Activated T-helper 1 cell treated with anti-CD3 and anti-CD28 coated beads, Interleukin-2, amount 50 U/mL, for 16 hours (primary cell): ENCODE measurements around the gene PGC.

ENCODE experiments used
- DNase-seq, 2 donors: peaks; one replicate each; pipeline ENCODE4 v3.0.0-alpha.2; 2020; ENCODE audit warnings: low read depth in 1 of 2, low spot score in 1 of 2

The PGC gene

DNA sequence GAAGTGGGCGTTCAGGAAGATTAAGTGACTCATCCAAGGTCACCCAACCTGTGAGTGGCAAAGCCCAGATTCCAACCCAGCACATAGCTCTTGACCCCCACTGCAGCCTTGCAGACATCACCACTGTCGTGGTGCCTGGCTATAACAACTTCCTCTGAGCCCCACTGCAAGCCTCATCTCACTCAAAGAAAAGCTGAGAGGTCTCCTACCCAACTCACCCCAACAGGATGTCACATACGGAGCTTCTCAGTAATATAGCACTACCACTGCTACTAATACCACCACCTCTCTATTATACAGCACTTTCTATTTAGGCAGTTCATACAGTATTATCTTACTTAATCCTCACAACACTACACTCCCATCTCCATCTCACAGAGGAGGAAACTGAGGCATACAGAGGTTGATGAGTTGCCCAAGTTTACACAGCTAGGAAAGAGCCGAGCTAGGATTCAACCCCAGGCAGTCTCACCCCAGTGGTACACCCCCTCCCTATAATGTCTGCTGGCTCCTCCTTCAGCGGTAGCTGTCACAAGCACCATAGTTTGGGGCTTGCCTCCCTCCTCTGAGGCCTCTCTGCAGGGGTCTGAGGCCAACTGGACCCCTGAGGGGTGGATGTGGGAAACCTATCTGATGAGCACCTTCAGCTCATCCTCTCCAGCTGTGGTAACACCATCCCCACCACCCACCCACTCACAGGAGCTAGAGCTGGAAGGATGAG, 31.2 kb downstream of the PGC start:
- DNase-seq: no peak

DNA sequence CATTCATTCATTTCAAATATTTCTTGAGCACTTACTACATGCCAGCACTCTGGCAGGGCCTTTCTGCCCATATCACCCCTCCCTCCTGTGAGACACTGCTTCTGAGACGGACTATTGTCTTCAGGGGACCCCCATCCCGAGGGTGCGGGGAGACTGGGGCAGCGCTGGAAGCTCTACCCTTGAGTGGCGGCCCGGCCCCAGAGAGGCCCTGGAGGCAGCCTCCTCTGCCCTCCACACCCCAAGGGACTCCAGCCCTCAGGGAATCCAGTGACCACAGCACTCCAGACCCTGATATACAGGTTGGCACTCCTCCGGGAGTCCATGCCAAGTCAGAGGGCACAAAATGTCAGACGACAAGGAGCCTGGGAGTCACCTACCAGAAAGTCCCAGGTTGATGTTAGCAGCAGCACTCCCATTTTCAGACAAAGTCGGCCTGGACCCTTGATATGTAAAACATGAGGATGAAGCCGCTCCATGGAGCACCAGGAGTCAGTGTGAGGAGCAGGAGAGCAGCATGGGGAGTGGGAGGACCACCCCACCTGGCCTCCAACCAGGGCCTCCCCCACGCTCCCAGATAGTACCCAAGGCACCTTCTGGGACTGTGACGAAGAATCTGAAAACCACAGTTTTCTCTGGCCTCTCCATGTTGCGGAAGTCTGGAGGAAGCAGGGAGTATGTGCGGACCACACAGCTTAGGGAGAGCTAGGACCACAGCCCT, 32.5 kb downstream of the PGC start:
- DNase-seq: no peak

DNA sequence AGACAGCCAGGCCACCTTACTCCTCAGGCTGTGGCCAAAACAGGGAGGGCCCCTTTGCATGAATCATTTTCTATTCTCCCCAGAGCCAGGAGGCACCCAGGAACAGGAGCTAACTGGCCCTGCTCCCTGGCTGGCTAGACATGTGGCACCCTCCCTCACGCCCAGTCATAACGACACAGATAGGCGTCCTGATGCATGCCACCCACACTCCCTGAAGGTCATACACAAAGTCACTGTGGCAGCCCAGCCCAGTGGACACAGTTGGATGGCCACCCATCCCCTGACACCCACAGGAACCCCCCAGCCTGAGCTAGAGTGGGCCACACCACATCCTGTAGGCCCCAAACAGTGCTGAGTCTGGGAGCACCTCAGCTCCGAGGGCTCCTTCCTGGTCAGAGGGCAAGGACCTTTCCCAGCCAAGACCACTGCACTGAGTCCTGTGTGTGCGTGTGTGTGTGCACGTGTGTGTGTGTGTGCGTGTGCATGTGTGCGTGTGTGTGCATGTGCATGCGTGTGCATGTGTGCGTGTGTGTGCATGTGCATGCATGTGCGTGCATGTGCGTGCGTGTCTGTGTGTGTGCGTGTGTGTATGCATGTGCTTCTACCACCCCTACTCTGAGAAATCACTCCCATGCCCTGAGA, 33.4 kb downstream of the PGC start:
- DNase-seq: no peak

DNA sequence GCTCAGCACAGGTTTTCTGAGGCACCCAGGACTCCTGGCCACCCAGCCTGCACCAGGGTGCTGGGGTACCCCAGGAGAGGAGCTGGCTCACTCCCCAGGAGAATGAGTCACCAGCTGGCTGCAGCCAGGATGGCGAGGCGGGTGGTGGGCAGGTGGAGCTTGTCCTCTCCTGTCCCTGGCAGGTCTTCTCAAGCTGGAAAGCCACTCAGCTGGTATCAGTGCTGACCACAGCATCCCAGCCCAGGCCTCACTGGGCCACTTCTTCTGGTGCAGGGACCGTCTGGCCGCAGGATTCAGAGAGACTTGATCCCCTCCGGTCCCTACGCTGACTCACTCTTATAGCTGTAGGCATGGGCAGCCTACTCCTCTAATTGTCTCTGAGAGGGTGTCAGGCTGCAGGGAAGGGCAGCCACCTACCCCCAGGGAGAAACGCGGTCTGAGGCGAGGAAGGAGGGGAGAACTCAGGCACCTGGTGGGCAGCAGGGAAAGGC, 34.0 kb downstream of the PGC start:
- DNase-seq: no peak

DNA sequence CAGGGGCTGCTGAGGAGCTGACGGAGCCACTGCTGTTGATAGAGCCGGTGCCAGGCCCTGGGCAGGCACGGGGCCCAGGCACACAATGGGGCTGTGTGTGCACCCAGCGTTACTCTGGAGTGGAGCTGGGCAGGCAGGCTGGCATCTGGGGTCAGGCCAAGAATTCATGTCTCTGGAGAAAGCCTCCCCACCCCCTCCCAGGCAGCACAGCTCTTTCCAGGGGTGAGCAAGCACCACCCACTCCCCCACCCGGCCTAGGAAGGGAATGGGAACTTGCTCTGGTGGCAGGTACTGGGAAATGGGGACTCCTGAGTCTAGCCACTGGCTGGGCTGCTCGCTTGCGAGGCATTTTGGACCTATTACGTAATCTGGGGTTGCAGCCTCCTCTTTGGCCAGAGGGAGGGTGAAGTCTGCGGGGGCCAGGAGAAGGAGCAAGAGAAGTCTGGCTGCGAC, 34.5 kb downstream of the PGC start:
- no peak for DNase-seq

DNA sequence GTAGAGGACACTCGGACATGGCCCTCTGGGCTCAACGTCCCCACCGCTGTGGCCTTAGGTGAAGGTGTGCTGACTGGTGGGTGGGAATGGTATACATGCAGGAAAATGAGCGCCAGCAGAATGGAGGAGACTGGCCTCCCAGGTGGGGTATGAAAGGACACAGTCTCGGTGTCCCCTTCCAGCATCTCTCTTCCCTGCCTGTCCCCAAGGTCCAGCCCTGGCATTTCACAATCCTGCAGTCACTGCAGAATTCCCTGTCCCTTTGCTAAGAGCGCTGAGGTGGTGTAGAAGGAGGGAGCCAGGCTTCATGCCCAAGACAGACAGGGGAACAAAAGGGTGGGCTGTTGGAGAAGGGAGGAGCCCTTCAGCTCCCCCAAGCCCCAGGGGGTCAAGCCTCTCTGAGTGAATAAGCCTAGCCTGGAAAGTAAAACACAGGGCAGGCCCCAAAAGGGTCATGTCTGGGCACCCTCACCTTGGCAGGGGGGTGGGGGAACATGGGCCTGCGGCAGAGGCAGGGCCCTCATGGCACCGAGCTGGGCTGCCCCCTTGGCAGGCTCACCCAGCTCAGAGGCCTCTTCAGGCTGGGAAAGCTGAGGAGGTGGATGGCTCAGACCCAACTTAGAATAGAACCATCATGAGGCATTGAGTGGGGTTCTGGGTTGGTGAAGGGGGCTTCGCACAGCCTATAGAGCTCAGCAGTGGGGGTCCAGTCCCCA, 35.7 kb downstream of the PGC start:
- DNase-seq: no peak

DNA sequence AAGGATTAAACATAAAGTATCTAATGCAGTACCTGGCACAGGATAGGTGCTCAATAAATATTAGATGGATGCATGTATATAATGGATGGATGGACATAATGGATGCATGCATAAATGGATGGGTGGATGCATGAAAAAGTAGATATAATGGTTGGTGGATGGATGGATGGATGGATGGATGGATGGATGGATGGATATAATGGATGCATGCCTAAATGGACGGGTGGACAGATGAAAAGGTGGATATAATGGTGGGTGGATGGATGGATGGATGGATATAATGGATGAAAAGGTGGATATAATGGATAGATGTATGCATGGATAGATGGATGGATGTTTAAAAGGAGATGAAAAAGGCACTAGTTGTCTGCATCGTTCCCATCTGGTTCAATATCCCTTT, 37.8 kb downstream of the PGC start:
- DNase-seq: no peak

DNA sequence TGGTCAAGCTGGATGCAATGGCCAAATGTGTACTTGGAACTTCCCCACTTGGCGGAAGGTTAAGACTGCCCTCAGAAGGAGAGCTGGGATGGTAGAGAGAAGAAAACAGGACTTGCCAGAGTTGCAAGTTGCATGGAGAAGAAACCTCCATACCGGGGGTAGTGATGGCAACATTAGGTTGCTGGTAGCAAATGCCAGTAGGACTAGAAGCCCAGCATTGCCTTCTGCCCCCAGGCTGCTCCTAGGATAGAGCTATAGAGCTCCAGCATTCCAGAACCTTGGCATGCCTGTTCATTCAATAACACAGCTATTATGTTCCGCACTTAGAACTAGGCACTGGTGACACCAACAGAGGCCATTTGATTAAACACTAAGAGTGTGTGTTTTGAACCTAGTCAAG, 38.3 kb downstream of the PGC start:
- DNase-seq: no peak

DNA sequence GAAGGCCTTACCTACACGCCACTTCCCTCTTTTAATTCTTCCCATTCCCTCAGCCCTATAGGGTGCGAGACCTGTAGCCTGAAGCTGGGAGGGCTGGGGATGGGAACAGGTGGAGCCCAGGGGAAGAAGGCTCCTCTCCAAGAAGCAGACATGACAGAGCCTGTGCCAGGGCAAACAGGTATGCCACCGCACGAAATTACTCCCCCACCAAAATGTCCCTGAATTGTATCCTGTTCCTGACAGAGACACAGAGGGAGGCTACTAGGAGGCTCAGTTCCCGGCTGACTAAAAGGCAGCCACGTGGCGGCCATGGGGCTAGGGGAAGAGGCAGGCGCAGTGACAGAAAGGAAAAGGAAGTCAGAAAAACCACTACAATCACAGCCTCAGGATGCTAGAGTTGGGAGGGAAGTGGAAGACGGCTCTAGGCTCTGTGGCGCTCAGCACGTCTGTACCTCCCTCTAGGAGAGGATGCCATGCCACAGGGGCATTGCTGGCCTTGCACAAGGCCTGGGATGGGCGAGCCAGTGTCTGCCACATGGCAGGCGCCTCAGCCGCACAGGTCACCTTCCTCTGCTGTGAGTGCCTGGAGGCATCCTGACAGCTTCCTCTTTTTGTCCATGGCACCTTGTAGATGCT, 39.5 kb downstream of the PGC start:
- DNase-seq: no peak

DNA sequence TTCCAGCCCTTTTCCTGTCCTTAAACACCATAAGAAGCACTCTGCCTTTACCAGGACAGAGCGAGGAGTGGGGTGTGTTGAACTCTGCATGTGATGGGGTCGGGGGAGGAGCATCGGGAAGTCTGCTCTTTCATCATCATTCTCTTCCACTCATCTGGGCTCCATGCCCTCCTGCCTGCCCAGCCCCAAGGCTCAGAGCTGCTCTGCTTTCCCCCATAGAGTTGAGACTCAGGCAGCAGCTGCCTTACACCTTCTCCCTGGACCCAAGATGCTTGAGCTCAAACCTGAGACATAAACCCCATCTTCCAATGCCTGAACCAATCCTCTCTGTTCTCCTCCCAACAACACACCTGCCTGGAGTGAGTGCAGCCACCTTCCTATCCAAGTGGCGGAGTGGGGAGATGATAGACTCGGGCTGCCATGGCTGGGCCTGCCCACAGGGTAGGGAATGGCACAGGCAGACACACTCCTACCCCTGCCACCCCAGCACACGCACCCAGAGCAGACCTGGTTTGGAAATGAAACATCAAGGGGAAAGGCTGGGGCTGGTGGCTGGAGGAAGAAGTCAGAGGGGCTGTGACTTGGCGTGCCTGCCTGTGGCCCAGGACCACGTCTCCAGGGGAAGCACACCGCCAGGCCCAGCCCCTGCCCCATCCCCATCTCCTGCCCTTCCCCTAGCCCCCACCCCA, 40.2 kb downstream of the PGC start:
- no peak for DNase-seq

DNA sequence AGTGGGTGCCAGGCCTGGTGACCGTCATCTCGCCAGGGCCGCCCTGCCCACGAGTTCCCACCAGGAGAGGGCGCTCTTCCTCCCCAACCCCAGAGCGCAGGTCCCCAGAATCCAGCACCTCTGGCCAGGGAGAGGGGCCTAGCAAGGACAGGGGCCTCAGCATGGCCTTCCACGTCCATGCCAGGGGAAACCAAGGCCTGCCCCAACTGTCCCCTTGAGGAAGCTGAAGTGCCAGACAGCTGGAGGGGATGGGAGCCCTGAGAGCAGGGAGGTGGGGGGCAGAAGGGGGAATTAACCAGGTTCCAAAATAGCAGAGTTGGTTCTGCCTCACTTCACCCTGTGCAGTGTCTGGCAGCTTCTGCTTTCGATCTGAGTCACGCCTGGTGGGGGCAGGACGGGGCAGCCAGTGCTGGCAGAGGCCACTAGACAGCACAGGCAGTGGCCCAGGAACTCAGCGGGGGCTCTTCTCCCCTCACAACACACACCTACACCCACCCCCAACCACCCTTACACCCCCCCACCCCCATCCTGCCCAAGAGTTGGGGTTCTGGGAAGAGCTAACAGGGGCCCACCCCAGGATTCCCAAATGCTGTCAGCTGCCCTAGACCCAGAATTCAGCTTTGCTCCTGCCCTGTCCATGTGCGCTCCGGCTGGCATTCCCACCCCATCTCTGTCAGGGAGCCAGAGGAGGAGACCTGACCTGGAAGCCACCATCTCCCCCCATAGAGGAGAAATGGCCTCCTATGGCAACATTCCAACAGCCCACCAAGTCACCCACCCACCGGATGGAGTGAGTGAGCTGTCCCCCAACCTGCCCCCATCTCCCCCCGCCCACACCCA, 41.0 kb downstream of the PGC start:
- DNase-seq: peak in 1 of 2 donors; percentile 44

DNA sequence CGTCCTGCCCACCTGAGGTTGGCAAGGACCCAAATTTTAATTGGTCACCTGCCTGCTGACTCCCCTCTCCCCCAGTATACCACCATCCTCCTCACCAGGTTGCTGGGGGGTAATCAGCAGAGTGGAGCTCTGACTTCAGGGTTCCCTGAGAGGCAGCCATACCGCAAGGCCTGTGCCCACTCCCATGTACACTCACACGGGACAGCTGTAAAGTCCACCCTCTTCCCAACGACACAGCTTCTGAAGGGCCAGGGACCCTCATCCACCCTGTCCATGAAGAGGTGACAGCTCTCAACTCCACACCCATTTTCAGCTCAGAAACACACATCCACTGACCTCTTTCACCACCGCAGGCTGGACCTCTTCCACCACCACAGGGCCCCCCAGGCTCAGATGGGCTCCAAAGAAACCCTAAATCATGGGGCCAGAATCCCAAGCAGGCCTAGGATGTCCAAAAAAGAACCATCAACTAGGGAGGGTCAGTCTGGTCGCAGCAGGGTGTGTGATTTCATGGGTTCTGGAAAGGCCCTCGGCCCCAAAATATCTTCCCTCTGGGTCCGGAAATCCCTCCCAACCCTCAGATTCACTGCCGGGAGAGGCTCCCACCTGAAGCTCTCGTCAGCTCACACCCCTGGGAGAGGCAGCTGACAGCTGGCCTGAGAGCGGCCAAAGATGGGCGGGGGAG, 41.7 kb downstream of the PGC start:
- DNase-seq: no peak

DNA sequence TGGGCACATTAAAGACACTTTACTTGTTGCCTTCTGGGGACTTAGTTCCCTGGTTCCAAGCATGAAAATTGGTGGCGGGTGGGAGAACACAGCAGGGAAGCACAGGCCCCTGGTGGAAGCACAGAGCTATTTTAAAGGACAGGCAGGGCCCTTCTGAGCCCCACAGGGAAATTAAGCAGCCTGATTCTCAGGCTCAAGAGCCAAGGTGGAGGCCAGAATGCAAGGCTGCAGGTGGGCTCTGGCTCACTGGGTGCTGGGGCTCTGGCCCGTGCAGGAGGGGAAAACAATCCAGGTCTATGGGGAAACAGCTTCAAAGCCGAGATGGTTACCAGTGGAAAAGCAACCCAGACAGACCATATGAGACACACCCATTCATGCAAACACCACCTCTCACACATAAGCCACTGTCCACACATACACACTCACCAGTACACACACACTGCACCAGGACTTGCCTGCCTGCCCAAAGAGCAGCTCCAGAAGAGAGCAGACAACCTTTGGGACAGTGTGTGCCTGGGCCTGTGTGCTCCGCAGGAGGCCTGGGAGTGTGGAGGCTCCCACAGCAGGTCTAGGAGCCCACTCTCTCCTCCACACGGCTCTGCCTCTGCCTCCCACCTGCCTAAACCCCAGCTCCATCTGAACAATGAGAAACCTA, 42.4 kb downstream of the PGC start:
- no peak for DNase-seq

DNA sequence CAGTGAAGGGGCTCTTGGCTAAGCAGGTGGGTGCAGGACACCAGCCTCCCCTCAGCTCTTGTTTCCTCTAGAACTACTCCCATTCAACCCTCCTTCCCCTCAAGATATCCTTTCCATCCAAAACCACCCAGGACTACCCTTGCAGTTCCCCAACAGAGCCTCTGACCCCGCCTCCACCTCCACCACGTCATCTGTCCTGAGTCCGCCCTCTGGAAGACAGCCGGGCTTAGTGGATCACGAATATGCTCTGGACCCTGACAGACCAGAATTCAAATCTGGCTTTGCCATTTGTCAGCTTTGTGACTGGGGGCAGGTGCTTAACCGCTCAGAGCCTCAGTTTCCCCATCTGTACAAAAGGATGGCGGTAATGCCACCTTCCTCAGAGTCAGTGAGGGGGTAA, 43.2 kb downstream of the PGC start:
- DNase-seq: no peak

DNA sequence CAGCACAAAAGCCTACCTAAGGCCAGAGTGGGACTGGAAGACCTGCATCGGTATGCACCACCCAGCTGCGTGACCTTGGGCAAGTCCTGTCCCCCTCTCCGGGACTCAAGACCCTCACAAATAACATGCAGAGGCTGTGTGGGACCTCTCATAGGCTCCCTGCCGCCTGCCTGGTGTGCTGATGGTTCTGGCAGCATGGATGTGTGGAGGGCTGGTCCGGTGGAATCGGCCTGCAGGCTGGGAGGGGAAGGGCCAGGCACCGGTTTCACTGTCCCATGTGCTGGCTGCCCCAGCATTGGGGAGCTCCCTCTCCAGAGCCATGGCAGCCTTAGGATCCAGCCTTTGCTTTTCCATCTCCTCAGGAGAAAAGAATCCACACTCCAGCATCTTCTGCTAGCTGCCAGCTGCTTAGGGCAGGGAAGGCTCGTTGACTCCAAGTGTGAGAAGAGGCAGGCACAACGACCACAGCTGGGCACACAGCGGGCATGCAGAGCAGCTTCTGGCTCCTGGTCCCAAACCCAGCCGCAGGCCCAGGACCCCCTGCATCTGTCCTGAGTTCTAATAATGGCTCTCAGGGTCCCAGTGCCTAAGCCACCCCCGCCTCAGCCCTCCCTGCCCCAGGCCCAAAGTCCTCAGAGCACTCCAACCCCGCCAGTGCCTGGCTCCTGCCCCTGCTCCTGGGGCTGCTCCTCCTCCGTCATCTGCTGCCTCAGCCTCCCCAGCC, 44.3 kb downstream of the PGC start:
- no peak for DNase-seq

DNA sequence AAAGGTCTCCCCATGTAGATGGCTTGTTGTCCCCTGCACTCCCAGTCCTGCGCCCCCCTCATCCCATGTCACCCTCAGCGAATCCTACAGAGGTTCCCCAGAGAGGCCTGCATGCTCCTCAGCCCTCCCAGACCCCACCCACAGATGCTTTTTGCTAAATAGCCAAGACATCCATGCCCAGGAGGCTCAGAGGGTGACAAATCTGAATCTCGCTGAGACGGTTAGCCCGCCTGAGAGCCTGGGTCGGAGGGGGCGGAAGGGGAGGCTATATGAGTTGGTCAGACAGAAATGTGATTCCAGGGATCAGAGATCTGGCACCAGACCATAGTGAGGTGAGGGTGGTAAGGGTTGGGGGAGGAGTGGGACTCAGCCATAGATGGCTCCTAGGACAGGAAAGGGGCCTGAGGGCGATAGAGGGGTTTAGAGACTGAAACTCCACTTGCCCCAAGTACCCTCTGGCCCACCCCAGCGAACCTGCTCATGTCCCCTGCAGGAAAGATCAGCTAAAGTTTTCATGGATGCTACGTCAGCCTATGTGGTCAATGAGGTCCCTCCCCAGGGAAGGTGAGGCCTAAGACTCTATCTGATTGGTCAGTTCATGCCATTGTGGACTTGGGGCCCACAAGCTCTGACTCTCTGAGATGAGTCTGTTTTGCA, 45.0 kb downstream of the PGC start:
- no peak for DNase-seq
